Measurements from ENCODE around the gene ADAMTS9.

ADAMTS9 gene

DNA sequence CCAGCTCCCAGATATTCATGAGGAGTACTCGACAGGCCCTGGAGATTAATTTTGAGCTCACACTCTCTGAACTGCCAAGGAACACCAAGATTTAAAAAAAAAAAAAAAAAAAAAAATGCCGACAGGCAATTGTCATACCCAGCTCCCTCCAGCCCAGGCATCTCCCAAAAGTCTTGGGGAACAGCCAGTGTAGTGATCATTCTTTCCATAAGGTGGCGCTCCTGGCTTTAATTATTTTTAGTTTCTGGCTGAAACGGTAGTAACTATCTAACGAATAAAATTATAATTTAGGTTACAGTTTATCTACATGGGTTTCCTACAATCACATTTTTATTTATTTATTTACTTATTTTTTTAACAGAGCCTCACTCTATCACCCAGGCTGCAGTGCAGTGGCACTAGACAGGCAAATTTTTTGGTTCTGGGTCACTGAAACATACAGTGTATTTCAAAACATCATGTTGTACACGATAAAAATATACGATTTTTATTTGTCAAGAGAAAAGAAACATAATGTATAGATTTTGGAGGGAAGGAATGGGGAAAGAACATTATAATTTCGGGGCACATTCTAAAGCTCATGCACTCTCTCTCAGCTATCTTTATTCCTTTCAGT, 157.3 kb downstream of the ADAMTS9 start:
- peak in 1 of 2 experiments; percentile 48 for DNase-seq

DNA sequence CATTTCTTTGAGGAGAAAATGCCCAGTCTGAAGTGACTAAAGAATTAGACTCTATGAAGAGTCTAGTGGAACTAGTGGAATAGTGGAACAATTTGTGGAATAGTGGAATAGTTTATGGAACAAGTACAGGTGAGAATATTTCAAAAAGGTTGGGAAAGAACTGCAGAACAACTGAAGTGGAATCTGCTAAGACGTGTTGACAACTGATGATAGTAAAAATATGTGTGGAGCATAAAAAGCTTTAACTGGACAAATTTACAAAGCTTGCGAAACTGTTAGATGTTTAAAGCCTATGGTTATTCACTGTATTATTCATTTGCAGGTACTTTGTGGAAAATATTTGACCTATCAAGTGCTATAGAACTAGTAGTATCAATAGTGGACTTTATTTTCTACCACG, 164.5 kb downstream of the ADAMTS9 start:
- no peak for DNase-seq

DNA sequence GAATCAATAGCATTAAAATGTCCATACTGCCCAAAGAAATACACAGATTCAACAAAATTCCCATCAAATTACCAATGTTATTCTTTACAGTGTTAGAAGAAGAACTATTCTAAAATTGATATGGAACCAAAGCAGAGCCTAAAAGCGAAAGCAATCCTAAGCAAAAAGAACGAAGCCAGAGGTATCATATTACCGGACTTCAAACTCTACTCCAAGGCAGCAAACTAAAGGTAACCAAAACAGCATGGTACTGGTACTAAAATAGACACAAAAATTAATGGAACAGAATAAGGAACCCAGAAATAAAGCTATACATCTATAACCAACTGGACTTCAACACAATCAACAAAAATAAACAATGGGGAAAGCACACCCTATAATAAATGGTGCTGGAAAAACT, 167.5 kb downstream of the ADAMTS9 start:
- DNase-seq, result no peak

DNA sequence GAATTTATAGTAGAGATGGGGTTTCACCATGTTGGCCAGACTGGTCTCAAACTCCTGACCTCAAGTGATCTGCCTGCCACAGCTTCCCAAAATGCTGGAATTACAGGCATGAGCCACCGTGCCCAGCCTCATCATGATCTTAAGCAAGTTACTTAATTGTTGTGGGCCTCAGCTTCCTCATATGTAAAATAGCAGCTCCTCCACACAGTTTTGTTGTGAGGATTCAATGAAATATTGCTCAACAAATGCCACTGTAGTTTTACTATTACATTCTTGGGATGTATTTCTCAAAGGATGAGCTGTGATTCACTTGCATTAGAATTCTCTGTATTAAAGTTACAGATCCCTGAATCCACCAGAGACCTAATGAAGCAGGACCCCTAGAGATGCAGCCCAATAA, 168.8 kb downstream of the ADAMTS9 start:
- no peak for DNase-seq

DNA sequence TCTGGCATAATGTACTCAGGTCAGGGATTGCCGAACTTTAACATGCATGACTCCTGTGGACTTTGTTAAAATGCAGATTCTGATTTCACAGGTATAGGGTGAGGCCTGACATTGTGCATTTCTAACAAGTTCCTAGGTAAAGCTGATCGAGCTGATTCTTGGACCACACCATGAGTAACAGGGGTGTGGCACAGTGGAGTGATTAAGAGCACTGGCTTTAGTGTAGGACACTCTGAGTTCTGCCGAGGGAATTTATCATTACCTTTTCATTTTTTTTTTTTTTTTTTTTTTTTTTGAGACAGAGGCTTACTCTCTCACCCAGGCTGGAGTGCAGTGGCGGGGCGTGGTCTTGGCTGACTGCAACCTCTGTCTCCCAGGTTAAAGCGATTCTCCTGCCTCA, 169.3 kb downstream of the ADAMTS9 start:
- DNase-seq, result no peak

DNA sequence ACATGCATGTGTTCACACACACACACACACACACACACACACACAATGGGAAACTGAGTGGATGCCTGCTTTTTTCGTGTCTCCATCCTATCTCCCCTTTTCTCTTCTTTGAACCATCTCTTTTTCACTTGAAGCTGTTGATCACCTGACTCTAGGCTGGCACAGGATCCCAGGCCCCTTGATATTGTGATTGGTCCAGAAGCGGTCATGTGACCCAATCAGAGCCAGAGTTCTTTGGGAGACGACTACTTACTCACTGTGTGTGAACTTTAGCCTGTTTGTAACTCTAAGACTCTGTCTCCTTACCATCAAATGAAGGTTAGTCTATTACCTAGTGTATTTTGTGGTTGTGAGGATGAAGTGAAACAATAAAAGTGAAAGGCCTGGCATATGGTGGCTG, 172.9 kb downstream of the ADAMTS9 start:
- no peak for DNase-seq

DNA sequence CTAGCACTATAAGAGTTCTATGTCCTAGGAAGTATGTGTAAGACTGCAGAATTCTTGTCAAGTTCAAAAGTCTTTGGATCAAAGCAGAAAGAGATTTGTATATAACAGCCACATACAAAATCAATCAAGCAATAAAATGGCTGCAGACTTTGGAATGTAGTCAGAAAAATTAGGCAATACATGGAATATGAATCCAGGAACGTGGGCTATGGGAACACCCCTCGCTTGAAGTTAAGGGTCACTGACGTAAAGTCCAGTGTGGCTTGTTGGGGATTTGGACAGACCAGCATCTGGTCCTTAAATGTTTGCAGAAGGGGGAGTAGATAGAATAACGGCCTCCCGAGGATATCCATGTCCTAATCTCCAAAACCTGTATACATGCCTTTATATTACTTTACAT, 178.6 kb downstream of the ADAMTS9 start:
- DNase-seq, result no peak

DNA sequence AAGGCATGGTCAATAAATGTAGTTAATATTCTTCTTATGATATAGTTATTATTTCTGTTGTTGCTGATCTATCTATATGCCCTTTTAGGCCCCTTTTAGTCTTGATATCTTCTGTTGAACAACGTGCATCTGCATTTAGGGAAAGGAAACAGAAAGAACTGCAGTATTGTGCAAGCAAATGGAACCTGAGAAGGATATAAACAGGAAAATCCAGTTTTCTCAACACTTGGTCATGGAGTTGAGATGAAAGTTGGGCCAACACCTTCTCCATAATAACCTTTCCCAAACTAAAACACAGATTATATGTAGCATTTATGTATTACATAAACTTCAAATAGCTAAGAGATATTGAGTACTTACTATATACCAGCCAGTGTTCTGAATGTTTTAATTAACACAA, 179.7 kb downstream of the ADAMTS9 start:
- DNase-seq, result no peak

DNA sequence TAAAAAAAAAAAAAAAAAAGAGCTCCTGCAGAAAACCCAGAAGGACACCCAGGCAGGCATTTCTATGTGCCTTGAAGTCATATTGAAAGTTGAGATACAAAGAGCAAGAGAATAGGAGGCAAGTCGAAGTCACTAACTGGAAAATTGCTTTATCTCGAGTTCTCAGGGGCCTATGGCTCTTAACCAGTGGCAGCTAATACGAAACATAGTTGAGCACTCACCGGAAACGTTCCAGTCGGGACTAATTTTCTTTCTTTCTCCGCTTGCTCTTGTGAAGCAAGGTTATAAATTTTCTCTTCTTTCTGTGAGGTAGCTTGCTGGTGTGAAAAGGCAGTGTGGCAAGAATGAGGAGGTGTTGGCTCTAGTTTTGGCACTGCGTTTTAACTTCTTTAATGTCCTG, 181.5 kb downstream of the ADAMTS9 start:
- DNase-seq, result no peak

DNA sequence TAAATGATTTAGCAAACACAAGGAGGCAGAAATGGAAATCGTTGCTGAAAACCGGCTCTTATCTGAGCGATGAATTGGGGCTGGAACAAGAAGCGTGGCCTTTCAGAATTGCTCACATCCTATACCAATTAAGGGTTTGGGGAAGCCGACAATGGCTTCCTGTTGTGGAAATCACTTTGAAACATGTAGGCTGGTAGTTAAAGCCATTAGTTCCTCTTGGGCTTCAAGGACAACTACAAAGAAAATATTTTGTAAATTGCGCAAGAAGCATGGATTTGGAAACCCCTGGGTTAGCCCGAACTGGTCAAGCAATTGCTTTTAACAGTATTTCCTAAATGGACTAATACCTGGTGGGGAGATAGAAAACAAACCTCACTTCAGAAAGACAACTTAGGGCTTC, 182.4 kb downstream of the ADAMTS9 start:
- no peak for DNase-seq

DNA sequence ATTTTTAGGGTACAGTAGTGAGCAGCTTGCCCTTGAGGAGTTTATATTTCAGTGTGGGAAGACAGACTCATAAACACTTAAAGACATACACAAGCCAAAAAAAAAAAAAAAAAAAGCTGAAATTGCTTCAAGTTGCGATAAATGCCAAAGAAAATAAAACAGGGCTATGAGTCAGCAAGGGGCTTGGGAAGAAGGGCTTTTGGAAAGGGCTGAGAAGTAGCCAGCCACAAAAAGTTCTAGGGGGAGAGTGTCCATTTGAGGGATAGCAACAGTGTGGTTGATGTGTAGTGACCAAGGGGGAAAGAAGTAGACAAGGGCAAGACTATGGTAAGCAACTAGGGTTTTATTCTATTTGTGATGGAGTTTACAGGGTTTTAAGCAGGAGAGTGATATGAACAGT, 185.5 kb downstream of the ADAMTS9 start:
- no peak for DNase-seq

DNA sequence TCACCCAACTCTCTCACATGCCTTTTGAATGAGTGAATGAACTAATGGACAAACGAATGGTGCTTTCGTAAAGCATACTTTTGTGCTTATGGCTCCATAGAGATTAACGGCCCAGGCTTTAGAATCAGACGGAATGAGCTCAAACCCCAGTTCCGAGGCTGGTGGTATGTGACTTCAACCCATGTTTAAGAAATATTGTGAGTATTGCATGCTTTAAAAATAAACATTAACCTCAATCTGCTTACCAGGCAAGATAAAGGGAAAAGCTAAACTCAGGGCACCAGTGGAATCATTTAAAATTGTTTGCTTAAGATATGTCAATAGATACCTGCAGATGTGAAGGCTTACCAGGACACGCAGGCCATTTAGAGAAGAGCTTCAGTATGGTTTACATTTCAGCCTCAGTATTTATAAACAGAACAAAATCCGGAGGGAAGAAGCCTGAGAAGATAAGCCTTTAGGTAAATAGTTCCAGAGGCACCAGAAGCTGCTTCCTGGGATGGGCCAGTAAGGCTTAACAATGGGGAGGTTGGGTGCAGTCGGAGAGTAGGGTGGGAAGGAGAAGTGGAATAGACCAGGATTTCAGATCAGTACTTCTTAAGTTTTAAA, 186.4 kb downstream of the ADAMTS9 start:
- DNase-seq, result no peak

DNA sequence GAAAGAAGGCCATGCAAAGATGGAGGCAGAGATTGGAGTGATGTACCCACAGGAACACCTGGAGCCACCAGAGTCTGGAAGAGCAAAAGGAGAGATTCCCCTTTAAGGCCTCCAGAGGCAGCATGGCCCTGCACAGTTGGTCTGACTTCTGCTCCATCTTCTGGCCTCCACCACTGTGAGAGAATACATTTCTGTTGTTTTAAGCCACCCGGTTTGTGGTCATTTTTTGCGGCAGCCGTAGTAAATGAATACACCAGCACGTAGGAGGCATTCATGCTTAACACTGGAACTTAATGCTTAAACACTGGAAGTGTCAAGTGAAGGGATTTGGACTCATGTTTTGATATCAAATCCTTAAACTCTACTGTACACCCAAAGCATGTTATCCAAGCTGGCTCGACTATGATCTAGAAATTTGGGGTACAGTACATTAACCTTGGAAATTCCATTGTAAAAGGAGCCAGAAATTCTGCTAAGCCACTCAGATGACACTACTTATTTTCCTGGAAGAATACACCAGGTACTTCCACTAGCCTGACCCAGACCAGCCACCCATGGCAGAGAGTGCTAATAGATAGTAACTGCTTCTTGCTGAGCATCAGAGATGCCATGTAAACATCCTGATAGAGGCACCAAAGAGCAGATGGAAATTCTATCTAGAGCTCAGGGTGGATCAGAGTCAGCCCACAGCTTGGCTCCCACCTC, 190.9 kb downstream of the ADAMTS9 start:
- DNase-seq, result no peak

DNA sequence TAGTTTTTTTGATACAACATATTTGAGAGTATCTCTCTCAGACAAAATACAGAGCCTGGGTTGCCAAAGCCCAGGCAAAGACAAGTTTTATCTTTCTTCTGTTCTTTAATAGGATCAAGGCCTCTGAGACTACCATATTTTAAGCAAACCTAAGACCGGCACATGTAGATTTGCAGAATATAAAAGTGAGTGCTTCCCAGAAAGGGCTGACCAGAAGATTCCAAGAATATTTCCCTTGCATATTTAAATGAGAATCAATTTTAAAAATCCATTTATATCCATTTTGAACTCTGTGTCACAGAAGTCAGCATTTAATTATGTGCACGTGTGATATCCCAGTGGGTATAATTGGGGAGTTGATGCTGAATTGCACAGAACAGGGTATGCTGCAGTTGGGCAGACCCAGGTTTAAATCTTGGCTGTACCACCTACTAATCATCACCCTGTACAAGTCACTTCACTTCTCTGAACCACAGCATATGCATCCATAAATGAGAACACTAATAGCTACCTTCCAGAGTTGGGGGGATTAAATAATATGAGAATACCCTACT, 191.9 kb downstream of the ADAMTS9 start:
- no peak for DNase-seq

DNA sequence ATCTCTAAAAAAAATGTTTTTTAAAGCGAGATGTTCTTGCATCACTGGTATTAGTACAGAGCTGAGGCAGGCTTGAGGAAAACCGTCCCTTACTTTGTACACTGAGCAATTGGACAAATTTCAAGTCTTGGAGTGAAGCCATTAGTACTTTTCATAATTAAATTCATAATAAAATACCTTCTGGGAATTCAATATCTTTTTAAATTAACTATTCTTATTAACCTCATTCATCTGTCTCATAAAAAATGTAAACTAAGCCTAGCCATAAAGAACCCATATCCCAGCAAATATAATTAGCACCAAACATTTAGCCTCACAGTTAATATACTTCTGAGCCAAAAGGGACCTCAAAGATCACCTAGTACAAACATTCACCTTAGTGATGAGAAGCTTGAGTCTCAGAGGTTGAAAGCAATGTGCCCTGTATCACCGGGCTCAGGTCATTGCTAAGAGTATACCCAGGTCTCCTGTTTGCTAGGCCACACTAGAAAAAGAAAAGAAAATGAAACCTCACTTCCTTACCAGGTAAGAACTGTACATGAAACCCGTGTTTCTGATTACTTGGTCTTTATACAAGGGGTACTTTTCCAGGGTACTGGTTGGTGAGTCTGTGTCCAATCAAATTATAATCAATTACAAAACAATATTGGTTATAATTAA, 192.5 kb downstream of the ADAMTS9 start:
- no peak for DNase-seq

DNA sequence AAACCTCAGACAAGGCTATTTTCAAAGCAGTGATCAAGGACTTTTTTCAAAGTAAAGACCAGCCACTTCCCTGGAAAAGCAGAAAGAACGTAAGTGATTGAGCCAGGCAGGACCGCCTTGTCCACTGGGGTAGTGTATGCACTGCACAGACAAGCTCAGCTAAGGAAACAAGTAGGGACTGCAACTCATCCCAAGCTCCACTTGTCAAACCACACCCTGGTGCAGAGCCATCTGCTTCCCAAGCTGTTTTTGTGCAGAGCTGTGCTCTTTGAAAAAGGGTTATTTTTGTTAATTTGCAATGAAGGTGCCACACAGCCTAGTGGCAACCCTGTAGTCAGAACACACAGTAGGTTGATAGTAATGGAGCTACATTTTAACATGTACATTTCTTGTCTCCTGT, 193.3 kb downstream of the ADAMTS9 start:
- DNase-seq, result peak in 1 of 2 experiments; percentile 9

DNA sequence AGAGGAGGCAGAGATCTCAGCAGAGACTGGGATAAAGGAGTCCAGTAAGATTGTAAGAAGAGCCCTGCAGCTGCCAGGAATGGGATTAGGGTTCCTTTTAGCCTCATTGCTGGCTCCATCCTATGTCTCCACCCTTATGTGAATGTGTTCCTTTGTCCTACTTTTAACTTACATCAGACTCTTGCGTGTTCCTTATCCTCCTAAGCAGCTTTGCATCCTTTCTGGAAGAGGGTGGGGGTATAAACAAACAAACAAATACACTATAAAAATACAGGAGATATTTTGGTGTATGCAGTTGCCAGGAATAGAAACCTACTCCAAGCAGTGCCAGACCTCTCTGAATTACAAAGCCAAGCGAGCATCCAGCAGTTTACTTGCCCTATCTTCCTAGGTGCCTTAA, 194.7 kb downstream of the ADAMTS9 start:
- no peak for DNase-seq

DNA sequence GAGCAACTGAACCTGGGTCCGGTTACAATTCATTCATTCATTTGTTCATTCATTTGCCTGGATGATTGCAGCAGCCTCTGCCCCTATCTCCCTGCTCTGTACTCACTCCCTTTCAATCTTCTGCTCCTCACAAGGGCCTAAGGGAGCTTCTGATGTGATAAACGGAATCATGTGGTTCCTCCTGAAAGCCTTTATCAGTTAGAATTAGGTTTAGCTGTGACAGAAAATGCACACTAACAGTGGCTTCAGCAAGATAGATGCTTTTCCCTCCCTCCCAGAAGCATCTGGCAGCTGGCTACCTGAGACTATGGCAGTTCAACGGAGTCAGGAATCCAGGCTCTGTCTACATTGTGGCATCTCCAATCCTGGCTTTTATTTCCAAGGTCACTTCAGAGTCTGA, 196.0 kb downstream of the ADAMTS9 start:
- no peak for DNase-seq

DNA sequence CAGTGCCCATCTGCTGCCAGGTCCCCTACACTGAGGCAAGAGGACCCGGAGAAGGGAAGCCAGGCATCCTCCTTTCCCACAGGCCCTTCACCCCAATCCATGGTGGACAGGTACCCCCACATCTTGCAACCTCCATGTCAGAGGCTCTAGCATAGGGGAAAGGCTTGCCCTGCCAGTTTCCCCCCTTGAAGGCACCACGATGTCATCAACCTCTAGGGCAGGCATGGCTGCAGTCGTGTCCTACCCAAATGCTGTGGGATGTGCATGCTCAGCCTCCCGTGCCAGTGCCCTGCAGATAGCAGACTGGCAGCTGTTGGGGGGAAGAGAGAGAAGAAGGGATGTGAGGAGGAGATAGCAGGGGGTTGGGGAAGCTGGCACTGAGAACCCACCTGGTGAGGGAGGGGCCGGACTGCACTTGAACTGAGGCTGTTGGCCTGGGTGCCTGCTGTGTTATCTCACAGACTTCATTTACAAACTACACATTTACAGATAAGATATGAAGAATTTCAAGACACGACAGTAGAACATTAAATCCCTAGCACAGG, 197.5 kb downstream of the ADAMTS9 start:
- DNase-seq, result no peak

DNA sequence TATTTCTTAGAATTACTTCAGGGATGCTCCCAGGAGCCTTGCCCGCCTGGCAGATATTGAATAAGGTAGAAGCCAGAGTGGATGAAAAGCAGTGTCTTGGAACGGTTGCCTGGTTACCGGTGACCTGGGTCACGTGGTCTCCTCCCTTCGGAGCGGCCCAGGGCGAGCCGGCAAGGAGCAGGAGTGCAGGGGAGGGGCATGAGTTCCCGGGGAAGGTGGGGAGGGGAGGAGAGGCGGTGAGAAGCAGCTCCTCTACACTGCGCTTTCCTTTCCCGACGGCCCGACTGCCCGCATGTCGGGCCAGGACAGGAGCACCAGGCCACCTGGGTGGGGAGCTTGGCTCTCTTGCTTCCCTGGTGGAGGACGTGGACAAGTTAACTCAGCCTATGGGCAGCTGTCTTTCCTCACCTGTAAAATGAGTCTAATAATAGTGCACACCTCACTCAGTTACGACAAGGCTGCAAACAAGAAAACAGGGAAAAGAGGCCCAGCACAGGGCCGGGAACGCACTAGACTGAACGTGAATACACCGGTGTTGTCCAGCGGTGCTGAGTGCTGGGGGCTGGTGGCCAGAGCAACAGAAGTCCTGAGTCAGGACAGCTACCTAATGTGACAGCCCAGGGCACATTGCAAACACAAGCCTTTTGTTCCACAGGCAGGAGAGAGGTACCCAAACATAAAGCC, 198.3 kb downstream of the ADAMTS9 start:
- DNase-seq, result no peak

DNA sequence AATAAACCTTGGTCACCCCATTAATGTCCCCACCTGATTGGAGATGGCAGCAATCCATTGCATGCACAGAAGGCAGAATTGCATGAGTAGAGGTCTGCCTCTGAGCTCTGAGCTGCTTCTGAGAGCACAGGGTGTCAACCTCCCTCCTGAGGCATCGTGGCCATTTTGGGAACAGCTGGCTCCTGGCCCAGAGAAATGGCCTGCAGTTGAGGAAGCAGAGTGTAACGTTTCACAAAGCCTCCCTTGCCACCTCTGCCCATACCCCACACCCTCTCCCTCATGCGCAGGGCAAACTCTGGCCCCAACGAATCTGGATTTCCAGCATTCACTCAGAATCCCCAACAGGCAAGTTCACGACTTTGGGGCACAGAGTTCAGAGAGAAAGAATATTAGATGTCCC, 198.9 kb downstream of the ADAMTS9 start:
- no peak for DNase-seq

DNA sequence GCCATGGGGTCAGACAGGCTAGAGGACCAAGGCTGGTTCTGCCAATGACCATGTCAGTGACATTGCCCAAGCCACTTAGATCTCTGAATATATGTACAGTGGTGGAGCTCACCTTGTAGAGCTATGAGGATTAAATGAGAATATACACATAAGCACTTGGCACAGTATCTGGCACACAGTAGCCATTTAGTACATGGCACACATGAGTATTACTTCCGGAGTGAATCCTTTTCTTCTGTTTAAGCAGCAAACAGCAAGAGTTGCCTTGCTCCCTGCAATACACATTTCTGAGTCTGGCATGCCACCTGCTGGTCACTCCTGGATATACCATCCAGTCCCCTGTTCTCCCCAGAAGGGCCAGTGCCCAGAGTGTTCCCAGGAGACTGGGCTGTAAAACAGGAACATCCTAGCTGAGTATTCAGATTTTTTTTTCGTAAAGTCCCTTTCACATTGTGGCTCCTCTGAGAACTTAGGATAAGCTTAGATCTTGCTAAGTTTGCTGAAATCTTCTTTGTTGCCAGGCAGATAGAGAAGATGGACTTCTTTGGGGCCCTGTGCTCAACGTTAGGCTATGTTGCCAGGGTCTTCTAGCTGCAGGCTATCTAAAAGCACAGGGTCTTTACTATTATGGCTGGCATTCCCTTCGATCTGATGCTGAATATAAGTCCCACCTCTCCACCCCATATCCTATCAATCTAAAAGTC, 203.4 kb downstream of the ADAMTS9 start:
- peak; percentile 50 to 73 for DNase-seq
